A549 (cell line): ENCODE results near the gene SLC35F3. TPM values are rescaled to one million over a fixed set of nuclear protein-coding genes. Genes with fewer than 3 reads are reported as not detected.

ENCODE experiments used
- ATAC-seq, 2 experiments: fragments of 200-7000 bp in 1 of 2; fragments of >200 bp in 1 of 2; cut with Nextera tagmentation in 1 of 2; cut with Tn5 transposase in 1 of 2; 3 replicates each; pipeline versions ENCODE4 v1.8.0 to v1.9.1; 2018 to 2020; ENCODE audit warnings: mild to moderate bottlenecking in 1 of 2, moderate library complexity in 1 of 2
- CTCF ChIA-PET: fragments of 300-600 bp; sonication (Branson Sonifier 250); formaldehyde crosslinking; extraction: SDS; loops from one replicate; lab custom pipeline; 2021; ENCODE audit warnings: antibody characterized with exemption, inconsistent platforms; lab: Yijun Ruan, JAX
- POLR2A ChIA-PET: fragments of 350-600 bp; formaldehyde crosslinking; extraction: SDS; loops from one replicate; lab custom pipeline; 2021; ENCODE audit warnings: antibody characterized with exemption, inconsistent platforms; lab: Yijun Ruan, JAX
- DNase-seq, 2 experiments: peaks; one replicate each; pipeline versions ENCODE4 v3.0.0 to v3.0.0-alpha.2; 2011 to 2016; ENCODE audit warnings: low read depth in 1 of 2, low spot score in 1 of 2
- FAIRE-seq: peaks from 2 replicates; lab custom pipeline; 2011; peaks lifted over from hg19 to GRCh38; lab: Jason Lieb, UNC
- H3K27ac ChIP-seq, 2 experiments: fragments of >200 bp; sonication (Bioruptor Twin); formaldehyde crosslinking; 3 replicates each; pipeline ENCODE4 v1.5.1; 2016 to 2017
- H3K4me1 ChIP-seq: fragments of >200 bp; sonication (Bioruptor Twin); formaldehyde crosslinking; 3 replicates; pipeline ENCODE4 v1.6.1; 2016
- H3K4me2 ChIP-seq: fragments of >200 bp; sonication (Bioruptor Twin); formaldehyde crosslinking; 3 replicates; pipeline ENCODE4 v1.6.1; 2016
- H3K4me3 ChIP-seq: fragments of >200 bp; sonication (Bioruptor Twin); formaldehyde crosslinking; 3 replicates; pipeline ENCODE4 v1.5.1; 2016
- H3K9me3 ChIP-seq: fragments of >200 bp; sonication (Bioruptor Twin); formaldehyde crosslinking; 3 replicates; pipeline ENCODE4 v1.6.1; 2016
- CBX8 ChIP-seq: fragments of 200-600 bp; sonication (generic); IDR thresholded peaks from 2 replicates; pipeline ENCODE4 v1.6.1; 2016
- EHMT2 ChIP-seq: fragments of 200-600 bp; sonication (generic); IDR thresholded peaks from 2 replicates; pipeline ENCODE4 v1.6.1; 2016; ENCODE audit warnings: antibody characterized with exemption, low read depth, mild to moderate bottlenecking, moderate library complexity
- EP300 ChIP-seq, 2 experiments: fragments of >200 bp; sonication (Bioruptor Twin); formaldehyde crosslinking; IDR thresholded peaks; 2 replicates in 1 of 2; 3 replicates in 1 of 2; pipeline ENCODE4 v1.6.1; 2016 to 2017
- FOSB ChIP-seq: fragments of 250-450 bp; sonication (Bioruptor Pico); IDR thresholded peaks from 2 replicates; pipeline ENCODE4 v1.5.0; 2020; ENCODE audit warnings: mild to moderate bottlenecking, moderate library complexity
- FOXS1 ChIP-seq: fragments of 250-450 bp; sonication (Bioruptor Pico); IDR thresholded peaks from 2 replicates; pipeline ENCODE4 v1.5.0; 2020; ENCODE audit warnings: mild to moderate bottlenecking, moderate library complexity
- GATA3 ChIP-seq: IDR thresholded peaks from 2 replicates; pipeline ENCODE4 v1.6.1; 2012; ENCODE audit warnings: borderline replicate concordance
- HOXA7 ChIP-seq: fragments of 250-450 bp; sonication (Bioruptor Pico); IDR thresholded peaks from 2 replicates; pipeline ENCODE4 v1.5.0; 2020; ENCODE audit warnings: mild to moderate bottlenecking, moderate library complexity
- HOXB13 ChIP-seq: fragments of 250-450 bp; sonication (Bioruptor Pico); IDR thresholded peaks from 2 replicates; pipeline ENCODE4 v1.5.0; 2020; ENCODE audit warnings: low read depth, mild to moderate bottlenecking, moderate library complexity
- HOXB5 ChIP-seq: fragments of 250-450 bp; sonication (Bioruptor Pico); IDR thresholded peaks from 2 replicates; pipeline ENCODE4 v1.5.0; 2020; ENCODE audit warnings: mild to moderate bottlenecking, moderate library complexity
- MAZ ChIP-seq: fragments of 150-350 bp; IDR thresholded peaks from 2 replicates; pipeline ENCODE4 v1.6.1; 2014; ENCODE audit warnings: antibody characterized with exemption, low read depth, low read length, borderline replicate concordance
- NFE2L2 ChIP-seq: fragments of 150-350 bp; conservative IDR thresholded peaks from 2 replicates; pipeline ENCODE4 v1.6.1; 2014; ENCODE audit warnings: low read length
- NPAS2 ChIP-seq: fragments of 250-450 bp; sonication (Bioruptor Pico); IDR thresholded peaks from 2 replicates; pipeline ENCODE4 v1.8.0; 2022; ENCODE audit warnings: mild to moderate bottlenecking, moderate library complexity, borderline replicate concordance
- NR3C1 ChIP-seq: fragments of >200 bp; sonication (Bioruptor Twin); formaldehyde crosslinking; IDR thresholded peaks from 3 replicates; pipeline ENCODE4 v1.6.1; 2017
- POLR2A ChIP-seq: IDR thresholded peaks from 2 replicates; pipeline ENCODE4 v1.6.1; 2012; ENCODE audit warnings: mild to moderate bottlenecking, low read length
- POLR2AphosphoS2 ChIP-seq: conservative IDR thresholded peaks from 2 replicates; pipeline ENCODE4 v1.6.1; 2012; ENCODE audit warnings: low read length, improper control_type of control experiment, inconsistent platforms
- RCOR1 ChIP-seq: fragments of 150-350 bp; IDR thresholded peaks from 2 replicates; pipeline ENCODE4 v1.6.1; 2014; ENCODE audit warnings: antibody characterized with exemption, low read length, low read depth
- RFX5 ChIP-seq: fragments of 450-650 bp; IDR thresholded peaks from 2 replicates; pipeline ENCODE4 v1.7.1; 2014; ENCODE audit warnings: antibody characterized with exemption, mild to moderate bottlenecking, moderate library complexity
- SREBF2 ChIP-seq: fragments of 450-650 bp; IDR thresholded peaks from 2 replicates; pipeline ENCODE4 v1.6.1; 2014; ENCODE audit warnings: mild to moderate bottlenecking, moderate library complexity
- ZNF302 ChIP-seq: fragments of 250-450 bp; sonication (Bioruptor Pico); IDR thresholded peaks from 2 replicates; pipeline ENCODE4 v1.9.0; 2021; ENCODE audit warnings: inconsistent platforms, mild to moderate bottlenecking, moderate library complexity
- WGBS: methylation state at CpG from one replicate; pipeline ENCODE4 v1.1.6; 2017; ENCODE audit errors: missing lambda C conversion rate; 5-methylcytosine and 5-hydroxymethylcytosine counted together
- polyA plus RNA-seq, 4 experiments: library from polyadenylated mRNA; depleted of rRNA in 3 of 4; stranded (reverse); fragments of >200 nt; fragmentation: RNase III in 1 of 4; extraction: RNeasy Plus Mini Kit Qiagen cat#74134 plus additional on column Dnase treatment in 1 of 4; gene quantifications; 2 replicates in 3 of 4; 3 replicates in 1 of 4; pipeline ENCODE4 v1.2.3, GENCODE V29; 2011 to 2017
- TF ChIP-seq, protein P1 (sequence below): fragments of 450-650 bp; IDR thresholded peaks from 2 replicates; pipeline ENCODE4 v1.6.1; 2014; ENCODE audit warnings: antibody characterized with exemption
- TF ChIP-seq, protein P2 (sequence below): IDR thresholded peaks from 2 replicates; pipeline ENCODE4 v1.6.1; 2012; ENCODE audit warnings: low read depth, borderline replicate concordance
- TF ChIP-seq, protein P3 (sequence below): IDR thresholded peaks from 2 replicates; pipeline ENCODE4 v1.6.1; 2012
- TF ChIP-seq, protein P4 (sequence below): fragments of 150-350 bp; IDR thresholded peaks from 2 replicates; pipeline ENCODE4 v1.6.1; 2014; ENCODE audit warnings: low read depth, mild to moderate bottlenecking, low read length
- TF ChIP-seq, protein P5 (sequence below): fragments of >200 bp; sonication (Bioruptor Twin); formaldehyde crosslinking; IDR thresholded peaks from 3 replicates; pipeline ENCODE4 v1.6.1; 2016
- TF ChIP-seq, protein P6 (sequence below): fragments of 250-450 bp; sonication (Bioruptor Pico); IDR thresholded peaks from 2 replicates; pipeline ENCODE4 v1.5.0; 2020; ENCODE audit warnings: low read depth, mild to moderate bottlenecking, moderate library complexity

Gene SLC35F3
- polyA plus RNA-seq, 2 of the 4 experiments (the other 2 are of a cell fraction): 5.5 to 7.8 TPM

DNA sequence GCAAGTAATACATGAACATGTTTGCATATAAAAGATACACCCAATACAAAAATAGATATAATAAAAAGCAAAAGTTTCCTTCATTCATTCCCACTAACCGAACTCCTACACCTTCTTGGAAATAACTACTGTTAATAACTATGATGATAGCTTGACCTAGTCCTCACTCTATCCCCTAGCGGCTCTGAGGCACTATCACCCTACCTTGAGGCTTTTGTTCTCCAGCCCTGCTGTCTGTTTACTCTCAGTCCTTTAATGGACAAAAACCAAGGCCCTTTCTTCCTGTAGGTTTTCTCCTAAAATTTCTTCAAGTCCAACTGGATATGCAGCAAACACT is 186.6 kb downstream of the SLC35F3 start:
- 87% methylated on average over 2 of the region's 2 CpGs for WGBS
- POLR2A ChIA-PET: no interaction called here

DNA sequence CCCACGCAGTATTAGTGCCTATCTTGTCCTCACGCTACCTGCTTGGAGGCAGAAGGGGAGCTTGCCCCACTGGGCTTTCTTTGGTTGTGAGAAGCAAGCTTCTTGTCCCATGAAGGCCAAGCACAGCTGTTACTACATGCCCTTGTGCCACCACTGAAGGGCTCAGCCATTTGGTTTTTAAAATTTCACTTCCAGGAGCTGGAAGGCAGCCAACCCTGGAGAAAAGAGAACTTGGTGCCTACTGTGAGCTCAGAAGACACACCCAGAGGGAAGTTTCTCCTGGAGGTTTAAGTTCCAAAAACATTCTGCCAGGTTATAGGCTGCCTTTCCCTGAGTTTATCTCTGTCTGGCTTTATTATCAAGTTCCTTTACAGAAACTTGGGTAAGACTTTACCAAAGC is 187.4 kb downstream of the SLC35F3 start:
- Histone ChIP-seq H3K4me3 (no peak overlapping the region), H3K4me2 (no peak overlapping the region), H3K4me1 (0 out of 3 replicates have a peak, but pooled peaks cover 3% of the 10 kb centered on the region), H3K27ac (no peak overlapping the region), H3K9me3 (peaks cover 3% of the 10 kb centered on the region; the same call in 1 of the 3 replicates)
- ChIA-PET CTCF (interaction anchor here (0.7 to 1.9 kb wide), 2 partner anchors 219 to 651 kb away, joined by 3 to 5 read pairs; no protein-coding TSS in a partner anchor), POLR2A (no interaction called here)
- DNase-seq (no peak), ATAC-seq (no peak), FAIRE-seq (no peak)
- WGBS: 97% methylated on average over 2 of the region's 2 CpGs
- TF ChIP-seq, protein P1, sequence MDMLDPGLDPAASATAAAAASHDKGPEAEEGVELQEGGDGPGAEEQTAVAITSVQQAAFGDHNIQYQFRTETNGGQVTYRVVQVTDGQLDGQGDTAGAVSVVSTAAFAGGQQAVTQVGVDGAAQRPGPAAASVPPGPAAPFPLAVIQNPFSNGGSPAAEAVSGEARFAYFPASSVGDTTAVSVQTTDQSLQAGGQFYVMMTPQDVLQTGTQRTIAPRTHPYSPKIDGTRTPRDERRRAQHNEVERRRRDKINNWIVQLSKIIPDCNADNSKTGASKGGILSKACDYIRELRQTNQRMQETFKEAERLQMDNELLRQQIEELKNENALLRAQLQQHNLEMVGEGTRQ: no peak
- TF ChIP-seq CBX8: no peak
- no peak for TF ChIP-seq RCOR1
- no peak for TF ChIP-seq FOXS1
- no peak for TF ChIP-seq ZNF302
- TF ChIP-seq, protein P2, sequence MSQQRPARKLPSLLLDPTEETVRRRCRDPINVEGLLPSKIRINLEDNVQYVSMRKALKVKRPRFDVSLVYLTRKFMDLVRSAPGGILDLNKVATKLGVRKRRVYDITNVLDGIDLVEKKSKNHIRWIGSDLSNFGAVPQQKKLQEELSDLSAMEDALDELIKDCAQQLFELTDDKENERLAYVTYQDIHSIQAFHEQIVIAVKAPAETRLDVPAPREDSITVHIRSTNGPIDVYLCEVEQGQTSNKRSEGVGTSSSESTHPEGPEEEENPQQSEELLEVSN: no peak
- TF ChIP-seq EP300 (IDR thresholded peaks at IDR 0.05): no peak
- TF ChIP-seq NPAS2: no peak
- TF ChIP-seq, protein P3, sequence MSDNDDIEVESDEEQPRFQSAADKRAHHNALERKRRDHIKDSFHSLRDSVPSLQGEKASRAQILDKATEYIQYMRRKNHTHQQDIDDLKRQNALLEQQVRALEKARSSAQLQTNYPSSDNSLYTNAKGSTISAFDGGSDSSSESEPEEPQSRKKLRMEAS: no peak
- TF ChIP-seq FOSB (CRISPR knock-in tag): no peak
- no peak for TF ChIP-seq HOXA7 (CRISPR knock-in tag)
- TF ChIP-seq HOXB5 (CRISPR knock-in tag): no peak
- no peak for TF ChIP-seq RFX5

More for the DNA sequence above, 186.6 kb downstream of the SLC35F3 start:
- no peak for TF ChIP-seq GATA3
- no peak for TF ChIP-seq NR3C1
- no peak for TF ChIP-seq SREBF2
- TF ChIP-seq NFE2L2: no peak
- TF ChIP-seq POLR2A: no peak
- no peak for TF ChIP-seq EHMT2
- no peak for TF ChIP-seq MAZ
- no peak for TF ChIP-seq HOXB13 (CRISPR knock-in tag)
- TF ChIP-seq POLR2AphosphoS2: no peak
- no peak for TF ChIP-seq NPAS2
- TF ChIP-seq ZNF302: no peak
- no peak for TF ChIP-seq FOXS1
- TF ChIP-seq, protein P4, sequence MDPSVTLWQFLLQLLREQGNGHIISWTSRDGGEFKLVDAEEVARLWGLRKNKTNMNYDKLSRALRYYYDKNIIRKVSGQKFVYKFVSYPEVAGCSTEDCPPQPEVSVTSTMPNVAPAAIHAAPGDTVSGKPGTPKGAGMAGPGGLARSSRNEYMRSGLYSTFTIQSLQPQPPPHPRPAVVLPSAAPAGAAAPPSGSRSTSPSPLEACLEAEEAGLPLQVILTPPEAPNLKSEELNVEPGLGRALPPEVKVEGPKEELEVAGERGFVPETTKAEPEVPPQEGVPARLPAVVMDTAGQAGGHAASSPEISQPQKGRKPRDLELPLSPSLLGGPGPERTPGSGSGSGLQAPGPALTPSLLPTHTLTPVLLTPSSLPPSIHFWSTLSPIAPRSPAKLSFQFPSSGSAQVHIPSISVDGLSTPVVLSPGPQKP: no peak
- TF ChIP-seq, protein P5, sequence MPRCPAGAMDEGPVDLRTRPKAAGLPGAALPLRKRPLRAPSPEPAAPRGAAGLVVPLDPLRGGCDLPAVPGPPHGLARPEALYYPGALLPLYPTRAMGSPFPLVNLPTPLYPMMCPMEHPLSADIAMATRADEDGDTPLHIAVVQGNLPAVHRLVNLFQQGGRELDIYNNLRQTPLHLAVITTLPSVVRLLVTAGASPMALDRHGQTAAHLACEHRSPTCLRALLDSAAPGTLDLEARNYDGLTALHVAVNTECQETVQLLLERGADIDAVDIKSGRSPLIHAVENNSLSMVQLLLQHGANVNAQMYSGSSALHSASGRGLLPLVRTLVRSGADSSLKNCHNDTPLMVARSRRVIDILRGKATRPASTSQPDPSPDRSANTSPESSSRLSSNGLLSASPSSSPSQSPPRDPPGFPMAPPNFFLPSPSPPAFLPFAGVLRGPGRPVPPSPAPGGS: no peak
- TF ChIP-seq, protein P6, sequence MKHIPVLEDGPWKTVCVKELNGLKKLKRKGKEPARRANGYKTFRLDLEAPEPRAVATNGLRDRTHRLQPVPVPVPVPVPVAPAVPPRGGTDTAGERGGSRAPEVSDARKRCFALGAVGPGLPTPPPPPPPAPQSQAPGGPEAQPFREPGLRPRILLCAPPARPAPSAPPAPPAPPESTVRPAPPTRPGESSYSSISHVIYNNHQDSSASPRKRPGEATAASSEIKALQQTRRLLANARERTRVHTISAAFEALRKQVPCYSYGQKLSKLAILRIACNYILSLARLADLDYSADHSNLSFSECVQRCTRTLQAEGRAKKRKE (CRISPR knock-in tag): no peak
- TF ChIP-seq, all 56 proteins: peak for 0
- ATAC-seq: no peak
- FAIRE-seq: no peak
- Histone ChIP-seq H3K4me2 (no peak overlapping the region), H3K4me3 (no peak overlapping the region), H3K9me3 (peaks cover 3% of the 10 kb centered on the region; the same call in 1 of the 3 replicates), H3K4me1 (0 out of 3 replicates have a peak, but pooled peaks cover 3% of the 10 kb centered on the region), H3K27ac (no peak overlapping the region)
- no peak for DNase-seq
- CTCF ChIA-PET: interaction anchor here (0.6 to 1.9 kb wide), 3 partner anchors 77 to 695 kb away, joined by 3 to 5 read pairs (median 3); no protein-coding TSS in a partner anchor
